ENCODE measurements around the gene PTPRG. TPM values are rescaled to one million over a fixed set of nuclear protein-coding genes. Genes with fewer than 3 reads are reported as not detected.

The PTPRG gene
- total RNA-seq, 1 experiment from 2014 or later: 0.73 TPM

DNA sequence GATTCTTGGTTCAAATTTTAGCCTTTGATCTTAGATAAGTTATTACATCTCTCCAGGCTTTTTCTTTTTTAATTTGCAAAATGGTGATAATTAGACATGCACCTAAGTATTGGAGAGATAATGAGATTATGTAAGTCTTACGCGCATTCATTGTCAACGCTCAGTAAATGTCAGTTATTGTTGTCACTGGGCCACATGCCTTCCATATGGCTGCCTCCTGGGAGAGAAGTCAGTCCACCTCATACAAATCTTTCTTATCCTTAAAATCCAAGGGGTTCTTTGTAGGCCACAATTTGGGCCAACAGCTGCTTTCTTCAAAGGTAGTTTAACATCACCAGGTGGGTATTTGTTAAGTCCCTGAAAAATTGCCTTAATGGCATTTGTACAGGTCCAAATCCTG lies 25.5 kb upstream of the PTPRG start:
- ChIA-PET CTCF (no interaction called here), POLR2A (ENCODE audit: unreplicated experiment) (no interaction called here)
- no TSS peak for BruUV-seq (replicated peaks)
- TF ChIP-seq EZH2 (IDR thresholded peaks at IDR 0.05; ENCODE audit: low read length, unreplicated experiment): no peak
- no peak for TF ChIP-seq EZH2phosphoT487 (IDR thresholded peaks at IDR 0.05; ENCODE audit: borderline replicate concordance, low read length)
- intact Hi-C loops (cut with micrococcal nuclease): no loop called here
- ATAC-seq: no peak
- Histone ChIP-seq H3K79me2 (ENCODE audit: low read length) (no peaks in the 10 kb centered on the region), H3K9me2 (replicated peaks; ENCODE audit: low read length) (no peaks in the 10 kb centered on the region), H3K4me2 (ENCODE audit: low read length) (no peak overlapping the region), H3K4me3 (ENCODE audit: low read length) (no peak overlapping the region), H2AFZ (ENCODE audit: low read length) (no peak overlapping the region), H3K27me3 (ENCODE audit: low read length) (no peaks in the 10 kb centered on the region), H3K27ac (ENCODE audit: low read length) (no peak overlapping the region), H3K4me1 (ENCODE audit: insufficient read depth, low read length) (no peaks in the 10 kb centered on the region), H4K20me1 (ENCODE audit: low read length) (no peaks in the 10 kb centered on the region), H3K9me3 (ENCODE audit: low read length) (no peaks in the 10 kb centered on the region), H3K9ac (ENCODE audit: low read length) (no peak overlapping the region), H3F3A (ENCODE audit: low read length, unreplicated experiment) (no peaks in the 10 kb centered on the region), H3K36me3 (ENCODE audit: low read depth, low read length) (no peaks in the 10 kb centered on the region)
- DNase-seq: no peak

DNA sequence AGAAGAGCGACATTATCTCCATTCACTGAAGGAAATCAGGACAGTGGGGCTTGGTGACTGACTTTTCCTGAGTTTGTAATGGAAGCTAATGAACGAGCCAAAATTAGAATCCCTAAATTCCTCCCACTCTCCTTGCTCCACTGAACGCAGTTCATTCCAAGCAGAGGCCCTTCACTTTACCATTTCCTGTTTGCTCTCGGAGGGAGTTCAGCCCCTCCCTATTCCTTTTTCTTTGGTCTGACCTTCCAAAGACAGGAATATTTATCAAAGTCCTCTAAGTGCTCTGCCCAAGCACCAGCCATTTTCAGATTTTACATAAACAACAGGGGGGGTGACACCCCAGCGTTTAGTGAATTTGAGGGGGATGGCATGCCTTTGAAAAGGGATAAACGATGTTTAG lies 24.0 kb upstream of the PTPRG start:
- TF ChIP-seq EZH2 (IDR thresholded peaks at IDR 0.05; ENCODE audit: low read length, unreplicated experiment) (no peak), EZH2phosphoT487 (IDR thresholded peaks at IDR 0.05; ENCODE audit: borderline replicate concordance, low read length) (no peak)
- TF ChIP-seq, protein P1, sequence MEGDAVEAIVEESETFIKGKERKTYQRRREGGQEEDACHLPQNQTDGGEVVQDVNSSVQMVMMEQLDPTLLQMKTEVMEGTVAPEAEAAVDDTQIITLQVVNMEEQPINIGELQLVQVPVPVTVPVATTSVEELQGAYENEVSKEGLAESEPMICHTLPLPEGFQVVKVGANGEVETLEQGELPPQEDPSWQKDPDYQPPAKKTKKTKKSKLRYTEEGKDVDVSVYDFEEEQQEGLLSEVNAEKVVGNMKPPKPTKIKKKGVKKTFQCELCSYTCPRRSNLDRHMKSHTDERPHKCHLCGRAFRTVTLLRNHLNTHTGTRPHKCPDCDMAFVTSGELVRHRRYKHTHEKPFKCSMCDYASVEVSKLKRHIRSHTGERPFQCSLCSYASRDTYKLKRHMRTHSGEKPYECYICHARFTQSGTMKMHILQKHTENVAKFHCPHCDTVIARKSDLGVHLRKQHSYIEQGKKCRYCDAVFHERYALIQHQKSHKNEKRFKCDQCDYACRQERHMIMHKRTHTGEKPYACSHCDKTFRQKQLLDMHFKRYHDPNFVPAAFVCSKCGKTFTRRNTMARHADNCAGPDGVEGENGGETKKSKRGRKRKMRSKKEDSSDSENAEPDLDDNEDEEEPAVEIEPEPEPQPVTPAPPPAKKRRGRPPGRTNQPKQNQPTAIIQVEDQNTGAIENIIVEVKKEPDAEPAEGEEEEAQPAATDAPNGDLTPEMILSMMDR (conservative IDR thresholded peaks at IDR 0.05; ENCODE audit: low read depth, low read length): no peak
- BruUV-seq (replicated peaks): no TSS peak
- ChIA-PET POLR2A (ENCODE audit: unreplicated experiment) (no interaction called here), CTCF (no interaction called here)
- Histone ChIP-seq H3K4me3 (ENCODE audit: low read length) (no peak overlapping the region), H3K27me3 (ENCODE audit: low read length) (0 out of 2 replicates have a peak, but pooled peaks cover 5% of the 10 kb centered on the region), H2AFZ (ENCODE audit: low read length) (no peak overlapping the region), H3K4me1 (ENCODE audit: insufficient read depth, low read length) (no peaks in the 10 kb centered on the region), H3K9me2 (replicated peaks; ENCODE audit: low read length) (no peaks in the 10 kb centered on the region), H3K27ac (ENCODE audit: low read length) (no peak overlapping the region), H3F3A (ENCODE audit: low read length, unreplicated experiment) (no peaks in the 10 kb centered on the region), H3K9me3 (ENCODE audit: low read length) (no peaks in the 10 kb centered on the region), H4K20me1 (ENCODE audit: low read length) (no peaks in the 10 kb centered on the region), H3K79me2 (ENCODE audit: low read length) (no peaks in the 10 kb centered on the region), H3K36me3 (ENCODE audit: low read depth, low read length) (no peaks in the 10 kb centered on the region), H3K9ac (ENCODE audit: low read length) (no peak overlapping the region), H3K4me2 (ENCODE audit: low read length) (no peak overlapping the region)
- DNase-seq: no peak
- intact Hi-C loops (cut with micrococcal nuclease): no loop called here
- no peak for ATAC-seq

DNA sequence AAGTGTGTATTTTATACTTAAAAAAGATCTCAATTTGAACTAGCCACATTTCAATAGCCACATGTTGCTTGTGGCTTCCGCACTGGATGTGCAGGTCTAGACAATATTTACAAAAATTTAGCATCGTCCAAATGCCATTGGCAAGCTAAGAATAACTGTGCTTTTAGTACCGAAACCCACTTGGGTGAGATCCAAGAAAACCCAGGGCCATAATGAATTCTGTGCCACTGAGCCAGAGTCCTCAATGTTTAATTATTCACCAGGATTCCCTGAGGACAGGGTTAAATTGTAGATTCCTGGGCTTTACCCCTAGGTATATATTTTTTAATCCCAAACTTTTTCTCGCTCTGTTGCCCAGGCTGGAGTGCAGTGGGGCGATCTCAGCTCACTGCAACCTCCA lies 22.9 kb upstream of the PTPRG start:
- BruUV-seq (replicated peaks): no TSS peak
- Histone ChIP-seq H3K27ac (ENCODE audit: low read length) (no peak overlapping the region), H3K9ac (ENCODE audit: low read length) (no peak overlapping the region), H2AFZ (ENCODE audit: low read length) (no peak overlapping the region), H3K27me3 (ENCODE audit: low read length) (0 out of 2 replicates have a peak, but pooled peaks cover 5% of the 10 kb centered on the region), H3K9me3 (ENCODE audit: low read length) (no peaks in the 10 kb centered on the region), H3K4me1 (ENCODE audit: insufficient read depth, low read length) (no peaks in the 10 kb centered on the region), H3K79me2 (ENCODE audit: low read length) (no peaks in the 10 kb centered on the region), H3K4me2 (ENCODE audit: low read length) (no peak overlapping the region), H3K4me3 (ENCODE audit: low read length) (no peak overlapping the region), H3K36me3 (ENCODE audit: low read depth, low read length) (no peaks in the 10 kb centered on the region), H4K20me1 (ENCODE audit: low read length) (no peaks in the 10 kb centered on the region), H3K9me2 (replicated peaks; ENCODE audit: low read length) (no peaks in the 10 kb centered on the region), H3F3A (ENCODE audit: low read length, unreplicated experiment) (no peaks in the 10 kb centered on the region)
- ChIA-PET CTCF (no interaction called here), POLR2A (ENCODE audit: unreplicated experiment) (no interaction called here)
- intact Hi-C loops (cut with micrococcal nuclease): no loop called here
- DNase-seq (no peak), ATAC-seq (no peak)
- TF ChIP-seq EZH2 (IDR thresholded peaks at IDR 0.05; ENCODE audit: low read length, unreplicated experiment) (no peak), EZH2phosphoT487 (IDR thresholded peaks at IDR 0.05; ENCODE audit: borderline replicate concordance, low read length) (no peak)
- TF ChIP-seq, protein P1 (conservative IDR thresholded peaks at IDR 0.05; ENCODE audit: low read depth, low read length): no peak

Data from PC-3 (cell line).